RCC 7860 (cell line): Measurements from ENCODE around the gene CNOT2.

Experiments used
- DNase-seq: peaks from one replicate; pipeline ENCODE4 v3.0.0-alpha.2; 2015; ENCODE audit warnings: low spot score
- FAIRE-seq: peaks from 2 replicates; lab custom pipeline; 2012; peaks lifted over from hg19 to GRCh38; lab: Jason Lieb, UNC

CNOT2 gene, protein sequence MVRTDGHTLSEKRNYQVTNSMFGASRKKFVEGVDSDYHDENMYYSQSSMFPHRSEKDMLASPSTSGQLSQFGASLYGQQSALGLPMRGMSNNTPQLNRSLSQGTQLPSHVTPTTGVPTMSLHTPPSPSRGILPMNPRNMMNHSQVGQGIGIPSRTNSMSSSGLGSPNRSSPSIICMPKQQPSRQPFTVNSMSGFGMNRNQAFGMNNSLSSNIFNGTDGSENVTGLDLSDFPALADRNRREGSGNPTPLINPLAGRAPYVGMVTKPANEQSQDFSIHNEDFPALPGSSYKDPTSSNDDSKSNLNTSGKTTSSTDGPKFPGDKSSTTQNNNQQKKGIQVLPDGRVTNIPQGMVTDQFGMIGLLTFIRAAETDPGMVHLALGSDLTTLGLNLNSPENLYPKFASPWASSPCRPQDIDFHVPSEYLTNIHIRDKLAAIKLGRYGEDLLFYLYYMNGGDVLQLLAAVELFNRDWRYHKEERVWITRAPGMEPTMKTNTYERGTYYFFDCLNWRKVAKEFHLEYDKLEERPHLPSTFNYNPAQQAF

DNA sequence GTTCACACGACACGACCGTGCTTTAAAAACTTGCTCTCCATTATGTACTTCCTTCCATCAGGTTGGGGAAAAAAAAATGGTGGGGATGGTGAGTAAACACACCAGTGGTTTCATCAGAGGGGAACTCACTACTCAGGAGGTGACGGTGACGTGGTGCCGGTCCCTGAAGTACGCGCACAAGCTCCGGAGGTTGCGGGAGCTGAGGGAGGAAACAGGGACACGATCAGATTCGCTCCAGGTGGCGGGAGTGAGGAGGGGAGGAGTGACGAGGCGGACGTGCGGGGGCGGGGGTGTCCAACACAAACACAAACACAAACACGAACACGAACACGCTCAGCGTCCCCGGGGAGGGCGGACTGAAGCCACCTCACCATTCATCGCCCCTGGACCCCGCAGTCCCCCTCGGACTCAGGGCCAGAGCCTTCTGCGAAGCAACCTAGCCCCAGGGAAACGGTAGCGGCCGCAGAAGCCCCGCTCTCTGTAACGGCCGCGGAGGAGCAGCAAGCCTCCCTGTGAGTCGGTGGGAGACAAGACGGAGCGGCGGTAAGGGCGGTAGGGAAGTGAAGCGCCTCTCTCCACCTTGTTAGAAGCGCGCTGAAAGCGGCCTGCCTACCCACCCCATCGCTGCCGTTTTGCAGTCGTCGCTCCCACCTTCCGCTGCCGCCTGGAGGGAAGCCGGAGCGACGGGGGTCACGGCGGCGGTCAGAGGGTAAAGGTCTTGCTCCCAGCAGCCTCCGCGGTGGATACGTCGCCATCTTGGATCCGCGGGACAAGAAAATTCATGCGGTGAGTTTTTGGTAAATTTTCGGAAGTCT is at the start of gene CNOT2:
Gene CNOT2, plus strand, starts transcription at position 739 of the 815 bp plus-strand sequence. CDS start 34,794 bp downstream, outside the sequence.
- DNase-seq (peak; percentile 67), FAIRE-seq (no peak)

GRCh38 chr12:70194076-70194475 is 49.2 kb upstream of the CNOT2 start:
- DNase-seq (no peak), FAIRE-seq (no peak)

- FAIRE-seq: no peak
These were observed 46.4 kb upstream of the CNOT2 start for GRCh38 chr12:70196811-70197281.

DNA sequence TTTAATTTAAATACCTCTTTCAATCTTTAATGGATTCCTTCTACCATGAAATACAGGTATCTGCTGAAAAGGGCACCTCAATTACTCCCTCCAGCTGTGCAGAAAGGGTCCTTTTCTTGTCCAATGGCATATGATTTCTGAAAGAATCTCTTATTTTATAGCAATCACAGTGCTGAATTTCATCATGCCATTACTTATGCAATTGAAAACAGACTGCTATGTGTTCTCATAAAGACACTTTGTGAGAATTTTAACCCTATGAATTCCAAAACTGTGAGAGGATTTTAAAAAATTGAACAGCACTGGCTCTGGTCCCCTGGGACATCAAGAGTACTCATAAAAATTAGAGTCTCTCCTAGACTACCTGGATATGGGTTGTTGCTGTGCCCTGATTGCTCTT is 45.9 kb upstream of the CNOT2 start:
- no peak for DNase-seq

More at GRCh38 chr12:70196811-70197281, 46.4 kb upstream of the CNOT2 start:
- no peak for DNase-seq

GRCh38 chr12:70213707-70214106 is 29.5 kb upstream of the CNOT2 start:
- no peak for DNase-seq

More for the DNA sequence above, 45.9 kb upstream of the CNOT2 start:
- no peak for FAIRE-seq

DNA sequence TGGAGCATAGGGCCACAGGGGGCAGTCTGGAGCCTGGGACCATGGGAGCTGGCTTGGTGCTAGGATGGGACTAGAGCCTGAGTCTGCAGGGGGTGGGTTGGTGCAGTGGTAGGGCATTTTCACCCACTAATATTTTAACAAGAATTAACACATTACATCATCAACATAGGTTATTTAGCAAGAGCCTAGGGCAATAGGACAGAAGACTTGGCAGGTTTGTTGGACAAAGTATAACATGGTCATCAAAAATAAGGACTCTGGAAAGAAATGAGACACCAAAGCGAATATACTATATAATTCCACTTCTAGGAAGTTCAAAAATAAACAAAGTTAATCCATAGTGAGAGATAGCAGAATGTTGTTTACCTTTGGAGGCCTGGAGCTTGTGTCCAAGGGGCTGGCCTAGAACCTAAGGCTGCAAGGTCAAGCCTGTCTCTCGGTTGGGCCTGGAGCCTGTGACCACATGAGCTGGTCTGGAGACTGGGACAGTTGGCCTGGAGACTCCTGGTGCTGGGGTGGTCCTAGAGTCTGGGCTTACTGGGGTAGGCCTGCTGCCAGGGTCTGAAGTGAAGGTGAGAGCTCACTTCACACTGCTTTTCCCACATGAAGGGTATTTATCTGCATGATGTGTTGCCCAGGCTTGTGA is 28.1 kb upstream of the CNOT2 start:
- DNase-seq (no peak), FAIRE-seq (no peak)

More at GRCh38 chr12:70213707-70214106, 29.5 kb upstream of the CNOT2 start:
- FAIRE-seq: no peak

DNA sequence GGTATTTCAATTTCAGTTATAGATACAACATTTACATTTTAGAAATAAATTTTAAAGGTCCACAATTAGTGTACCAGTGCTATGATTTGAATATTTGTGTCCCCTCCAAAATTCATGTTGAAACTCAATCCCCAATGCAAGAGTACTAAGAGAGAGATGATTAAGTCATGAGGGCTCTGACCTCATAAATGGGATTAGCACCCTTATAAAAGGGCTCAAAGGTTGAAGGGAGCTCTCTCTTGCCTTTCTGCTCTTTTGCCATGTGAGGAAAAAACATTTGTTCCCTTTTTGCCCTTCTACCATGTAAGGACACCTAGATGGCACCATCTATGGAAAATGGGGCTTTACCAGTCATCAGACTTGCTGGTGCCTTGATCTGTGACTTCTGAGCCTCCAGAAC is 25.8 kb upstream of the CNOT2 start:
- FAIRE-seq (no peak), DNase-seq (no peak)

DNA sequence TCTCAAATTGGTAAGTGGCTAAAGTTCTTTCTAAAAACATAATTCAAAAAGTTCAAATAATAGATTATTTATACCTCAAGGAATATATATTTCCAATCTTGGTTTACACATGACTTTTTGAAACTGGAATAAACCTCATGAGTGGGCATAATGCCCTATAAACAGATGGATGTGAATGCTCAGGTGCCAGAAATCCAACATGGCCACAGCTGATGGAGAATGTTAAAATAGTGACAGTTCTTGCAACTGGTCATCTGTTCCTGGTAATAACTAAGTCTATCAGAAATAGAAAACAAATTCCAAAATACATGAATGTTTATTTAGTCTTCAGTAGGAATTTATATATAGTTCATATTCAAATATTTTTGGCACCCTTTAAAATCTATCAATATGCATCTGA is 21.6 kb upstream of the CNOT2 start:
- no peak for FAIRE-seq
- no peak for DNase-seq

DNA sequence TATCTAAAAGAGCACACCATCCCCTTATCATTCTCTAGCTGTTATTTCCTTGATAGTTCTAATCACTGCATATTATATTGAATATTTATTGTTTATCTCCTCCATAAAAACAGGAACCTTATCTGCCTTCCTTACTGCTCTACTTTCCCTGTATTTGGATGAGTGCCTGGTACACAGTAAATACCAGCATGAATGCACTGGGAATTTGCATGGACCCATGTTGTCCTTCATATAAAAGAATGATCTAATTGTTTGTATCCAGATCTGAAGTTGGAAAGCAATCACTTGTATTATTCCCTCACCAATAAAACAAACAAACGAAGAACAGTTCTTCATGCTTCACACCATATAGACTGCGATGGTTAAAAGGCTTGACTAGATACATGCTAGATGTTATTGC is 15.3 kb upstream of the CNOT2 start:
- no peak for FAIRE-seq
- DNase-seq: no peak

- FAIRE-seq (no peak), DNase-seq (no peak)
These were observed 12.2 kb upstream of the CNOT2 start for GRCh38 chr12:70230934-70231606.

DNA sequence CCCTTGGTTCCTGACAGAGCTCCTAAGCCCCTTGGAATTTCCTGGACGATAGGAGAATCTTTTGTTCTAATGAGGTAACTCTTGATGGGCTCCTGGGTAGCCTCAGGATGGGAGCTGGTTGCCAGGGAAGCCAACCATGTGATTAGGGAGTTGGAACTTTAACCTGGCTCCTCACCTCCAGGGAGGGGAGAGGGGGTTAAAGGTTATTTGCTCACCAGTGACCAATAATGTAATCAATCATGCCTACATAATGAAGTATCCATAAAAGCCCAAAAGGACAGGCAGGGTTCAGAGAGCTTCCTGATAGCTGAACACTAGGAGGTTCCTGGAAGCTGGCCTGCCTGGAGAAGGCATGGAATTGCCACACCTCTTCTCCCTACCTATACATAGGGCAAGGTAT is 6.2 kb upstream of the CNOT2 start:
- no peak for DNase-seq
- FAIRE-seq: no peak

GRCh38 chr12:70240673-70241072 is 2.6 kb upstream of the CNOT2 start:
- DNase-seq: no peak
- FAIRE-seq: no peak

- no peak for FAIRE-seq
- DNase-seq: no peak
These were observed 1.4 kb upstream of the CNOT2 start for GRCh38 chr12:70241845-70242244.

DNA sequence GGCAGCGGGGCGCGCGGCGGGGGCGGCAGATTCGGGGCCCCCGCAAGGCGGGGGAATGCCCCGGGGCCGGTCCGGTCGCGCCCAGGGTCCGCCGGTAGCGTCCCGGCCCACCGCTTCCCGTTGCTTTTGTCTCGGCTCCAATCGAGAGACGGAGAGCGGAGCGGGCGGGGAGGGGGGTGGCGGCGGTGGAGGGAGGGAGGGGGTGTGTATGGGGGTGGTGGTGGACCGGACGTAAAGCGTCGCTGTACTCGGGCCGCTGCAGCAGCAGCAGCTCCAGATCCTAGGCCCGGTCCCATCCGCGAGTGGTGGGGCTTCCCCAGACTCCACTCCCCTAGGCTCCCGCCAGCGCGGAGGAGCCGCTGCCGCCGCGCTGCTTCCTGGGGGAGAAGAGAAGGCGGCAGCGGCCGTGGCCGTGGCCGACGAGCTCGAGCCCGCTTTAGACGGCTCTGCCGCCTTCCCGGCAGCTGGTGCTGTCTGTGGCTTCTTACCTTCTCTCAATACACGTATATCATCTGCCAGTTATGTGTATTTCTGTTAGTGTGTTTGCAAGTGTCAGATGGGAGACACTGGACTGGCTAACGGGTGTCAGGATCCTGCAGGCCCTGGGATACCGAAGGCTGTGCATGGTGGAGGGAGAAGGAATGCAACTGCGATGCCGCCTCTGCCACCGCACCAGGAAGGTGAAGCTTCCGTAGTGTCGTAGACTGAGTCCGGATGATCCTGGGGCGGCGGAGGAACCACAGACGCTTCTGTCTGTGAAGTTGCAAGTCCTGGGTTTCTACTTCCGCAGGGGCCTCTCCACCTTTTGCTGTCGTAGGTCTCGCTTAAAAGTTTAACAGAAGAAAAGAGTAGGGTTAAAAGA is 508 bp downstream of the CNOT2 start:
- FAIRE-seq (no peak), DNase-seq (peak; percentile 34)

- DNase-seq: no peak
- no peak for FAIRE-seq
These were observed 1.2 kb downstream of the CNOT2 start for GRCh38 chr12:70244409-70244808.

DNA sequence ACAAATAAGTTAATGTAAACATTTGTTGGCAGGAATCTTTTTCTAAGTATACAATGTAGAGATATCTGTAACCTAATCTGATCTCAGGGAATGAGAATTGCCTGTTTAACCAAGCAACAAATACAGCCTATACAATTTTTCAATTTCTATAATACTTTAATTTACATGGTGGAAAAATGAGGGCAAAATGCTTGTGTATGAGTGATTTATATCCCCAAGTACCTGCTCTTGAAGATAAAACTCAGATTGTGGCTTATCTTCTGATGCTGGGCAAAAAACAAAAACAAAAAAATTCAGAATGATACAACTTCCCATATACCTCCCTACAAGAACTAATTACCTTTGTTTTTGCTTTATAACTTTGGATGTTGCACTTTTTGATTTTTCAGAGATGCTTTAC is 2.2 kb downstream of the CNOT2 start:
- FAIRE-seq (no peak), DNase-seq (no peak)

DNA sequence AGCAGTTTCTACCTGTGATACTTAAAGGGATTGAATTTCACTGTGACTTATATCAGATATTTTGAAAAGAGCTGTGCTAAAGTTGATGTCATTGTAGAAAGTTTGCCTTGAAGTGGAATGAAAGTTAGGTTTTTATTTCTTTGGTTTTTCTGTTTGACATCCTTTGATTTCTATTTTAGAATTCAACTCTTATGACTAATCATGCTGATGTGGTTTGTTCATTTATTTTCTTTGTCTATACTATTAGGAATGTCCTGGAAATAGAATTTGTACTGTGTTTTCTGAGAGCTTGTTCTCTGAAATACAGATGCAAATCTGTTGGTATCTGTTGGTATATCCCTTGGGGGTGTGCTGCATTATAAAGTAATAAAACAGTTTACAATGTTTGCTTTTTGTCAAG is 3.3 kb downstream of the CNOT2 start:
- DNase-seq (no peak), FAIRE-seq (no peak)

DNA sequence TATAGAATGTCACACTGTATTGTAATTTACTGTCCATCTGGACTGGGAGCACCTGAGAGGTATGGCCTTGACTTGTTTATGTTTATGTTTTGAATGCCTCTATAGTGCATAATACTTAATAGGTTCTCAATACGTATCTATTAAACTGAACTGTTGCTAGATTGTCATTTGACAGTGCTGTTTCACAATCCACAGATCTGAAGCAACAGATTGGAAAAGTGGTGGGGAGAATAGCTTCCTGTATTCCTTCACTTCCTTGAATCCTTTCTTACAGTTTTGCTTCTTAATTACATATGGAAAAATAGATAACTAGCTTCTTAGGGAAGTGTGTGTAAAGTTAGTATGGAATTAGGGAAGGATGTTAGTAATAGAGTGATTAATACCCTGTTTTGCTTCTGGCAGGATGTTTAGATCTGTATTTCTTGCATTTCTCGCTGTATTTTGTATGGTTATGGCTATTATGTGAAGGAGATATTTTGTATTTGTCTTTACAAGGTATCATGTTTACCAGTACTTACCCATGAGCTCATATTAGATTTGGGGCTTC is 4.5 kb downstream of the CNOT2 start:
- FAIRE-seq (no peak), DNase-seq (no peak)

DNA sequence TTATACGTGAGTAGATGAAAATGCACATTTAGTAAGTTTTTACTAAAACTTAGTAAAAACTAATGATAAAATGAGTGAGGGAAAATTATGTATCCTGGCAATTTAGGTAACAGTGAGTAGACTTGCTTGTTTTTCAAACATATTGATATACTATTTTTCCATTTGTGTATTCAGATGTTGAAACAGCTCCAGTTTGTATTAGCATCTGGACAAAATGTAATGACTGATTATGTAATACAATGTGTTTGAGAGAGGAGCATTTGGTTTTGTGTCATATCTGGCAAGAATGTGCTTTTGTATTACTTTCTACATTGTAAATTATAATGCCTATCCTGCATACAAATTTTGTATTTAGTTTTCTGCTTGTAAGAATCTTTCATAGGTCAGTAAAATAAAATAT is 5.6 kb downstream of the CNOT2 start:
- FAIRE-seq (no peak), DNase-seq (no peak)
